GM12878 (cell line): ENCODE results near the gene STK32B. TPM values are rescaled to one million over a fixed set of nuclear protein-coding genes. Genes with fewer than 3 reads are reported as not detected.

Experiments
- CBX3 ChIP-seq: fragments of 200-600 bp; sonication (generic); IDR thresholded peaks from 2 replicates; pipeline ENCODE4 v1.6.1; 2016; ENCODE audit warnings: low read depth, borderline replicate concordance
- JUND ChIP-seq: IDR thresholded peaks from 2 replicates; pipeline ENCODE4 v1.6.1; 2012; ENCODE audit warnings: low read depth, mild to moderate bottlenecking, low read length, improper control_type of control experiment, moderate library complexity
- KLF5 ChIP-seq: fragments of 450-650 bp; IDR thresholded peaks from 2 replicates; pipeline ENCODE4 v1.6.1; 2014; ENCODE audit warnings: mild to moderate bottlenecking; ENCODE audit not compliant: partially characterized antibody
- NR2C2 ChIP-seq: IDR thresholded peaks from 2 replicates; pipeline ENCODE4 v1.6.1; 2011; ENCODE audit warnings: borderline replicate concordance, low read depth; ENCODE audit not compliant: control insufficient read depth, insufficient read length
- SP1 ChIP-seq: IDR thresholded peaks from one replicate; pipeline ENCODE4 v1.6.1; 2011; ENCODE audit warnings: low read depth, low read length
- SUZ12 ChIP-seq: fragments of 200-600 bp; sonication (generic); IDR thresholded peaks from one replicate; pipeline ENCODE4 v1.6.1; 2018; ENCODE audit warnings: antibody characterized with exemption, mild to moderate bottlenecking; ENCODE audit not compliant: unreplicated experiment
- polyA plus RNA-seq, 11 experiments: library from polyadenylated mRNA; depleted of rRNA in 4 of 11; unstranded in 6 of 11; stranded (reverse) in 5 of 11; fragments of >200 nt; fragmentation: Nextera tagmentation in 4 of 11; fragmentation: Illumina TruSeq in 1 of 11; extraction: Ambion mirVana in 4 of 11; extraction: Trizol in 1 of 11; gene quantifications; 1 replicate in 1 of 11; 2 replicates in 10 of 11; pipeline versions ENCODE4 v1.2.1 to v1.2.3, GENCODE V29; 2011 to 2016; ENCODE audit warnings: inconsistent platforms in 2 of 11, missing spikeins in 2 of 11, low read depth in 1 of 11
- total RNA-seq, 4 experiments: library from RNA; depleted of rRNA in 3 of 4; stranded (reverse); fragments of >200 nt in 3 of 4; fragmentation: Illumina TruSeq in 1 of 4; extraction: Trizol in 1 of 4; gene quantifications; 2 replicates each; pipeline versions ENCODE4 v1.2.1 to v1.2.3, GENCODE V29; 2013 to 2021
- TF ChIP-seq, protein P1 (sequence below): fragments of 450-650 bp; IDR thresholded peaks from 2 replicates; pipeline ENCODE4 v1.6.1; 2017; ENCODE audit warnings: antibody characterized with exemption, mild to moderate bottlenecking, moderate library complexity
- TF ChIP-seq, protein P2 (sequence below): fragments of 450-650 bp; formaldehyde crosslinking; IDR thresholded peaks from 2 replicates; pipeline ENCODE4 v1.5.0; 2022; ENCODE audit warnings: mild to moderate bottlenecking, missing genetic modification characterization

Gene STK32B
- total and polyA plus RNA-seq, 10 of the 15 experiments (the other 5 are each of a cell fraction or from before 2014, with no cell fraction given): 0.04 to 0.12 (median 0.08) TPM; not detected in 7

DNA sequence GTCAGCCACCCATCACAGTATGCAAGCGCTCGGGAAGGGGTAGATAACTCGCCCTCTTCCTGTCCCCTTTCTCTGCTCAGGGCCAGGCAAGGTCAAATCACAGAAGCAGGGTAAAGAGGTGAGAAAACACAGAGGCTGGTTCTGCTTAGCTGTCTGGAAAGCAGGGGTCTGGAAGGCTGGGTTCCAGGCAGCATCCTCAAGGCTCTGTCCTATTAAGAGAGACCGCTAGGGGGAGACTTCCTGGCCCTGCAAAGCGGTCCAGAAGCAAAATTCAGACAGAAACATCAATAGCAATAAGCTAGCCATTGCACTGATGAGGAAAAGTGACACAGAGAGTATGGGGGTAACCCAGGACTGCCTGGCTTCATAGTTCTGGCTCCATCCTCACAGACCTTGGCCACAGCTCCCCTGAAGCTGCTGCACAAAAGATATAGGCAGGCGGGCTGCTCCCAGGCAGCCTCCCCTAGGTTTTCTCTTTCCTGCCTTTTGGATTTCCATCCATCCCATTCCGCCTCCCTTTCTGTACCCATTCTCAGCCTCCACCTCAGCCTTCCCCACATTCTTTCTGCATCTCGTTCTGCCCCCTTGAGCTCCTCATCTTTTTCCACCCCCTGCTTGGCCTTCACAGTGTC, 348.6 kb downstream of the STK32B start (continued):
- TF ChIP-seq SUZ12 (no peak), SP1 (no peak), KLF5 (no peak), CBX3 (no peak), NR2C2 (no peak), JUND (no peak)
- TF ChIP-seq, protein P1, sequence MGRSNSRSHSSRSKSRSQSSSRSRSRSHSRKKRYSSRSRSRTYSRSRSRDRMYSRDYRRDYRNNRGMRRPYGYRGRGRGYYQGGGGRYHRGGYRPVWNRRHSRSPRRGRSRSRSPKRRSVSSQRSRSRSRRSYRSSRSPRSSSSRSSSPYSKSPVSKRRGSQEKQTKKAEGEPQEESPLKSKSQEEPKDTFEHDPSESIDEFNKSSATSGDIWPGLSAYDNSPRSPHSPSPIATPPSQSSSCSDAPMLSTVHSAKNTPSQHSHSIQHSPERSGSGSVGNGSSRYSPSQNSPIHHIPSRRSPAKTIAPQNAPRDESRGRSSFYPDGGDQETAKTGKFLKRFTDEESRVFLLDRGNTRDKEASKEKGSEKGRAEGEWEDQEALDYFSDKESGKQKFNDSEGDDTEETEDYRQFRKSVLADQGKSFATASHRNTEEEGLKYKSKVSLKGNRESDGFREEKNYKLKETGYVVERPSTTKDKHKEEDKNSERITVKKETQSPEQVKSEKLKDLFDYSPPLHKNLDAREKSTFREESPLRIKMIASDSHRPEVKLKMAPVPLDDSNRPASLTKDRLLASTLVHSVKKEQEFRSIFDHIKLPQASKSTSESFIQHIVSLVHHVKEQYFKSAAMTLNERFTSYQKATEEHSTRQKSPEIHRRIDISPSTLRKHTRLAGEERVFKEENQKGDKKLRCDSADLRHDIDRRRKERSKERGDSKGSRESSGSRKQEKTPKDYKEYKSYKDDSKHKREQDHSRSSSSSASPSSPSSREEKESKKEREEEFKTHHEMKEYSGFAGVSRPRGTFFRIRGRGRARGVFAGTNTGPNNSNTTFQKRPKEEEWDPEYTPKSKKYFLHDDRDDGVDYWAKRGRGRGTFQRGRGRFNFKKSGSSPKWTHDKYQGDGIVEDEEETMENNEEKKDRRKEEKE: no peak
- TF ChIP-seq, protein P2, sequence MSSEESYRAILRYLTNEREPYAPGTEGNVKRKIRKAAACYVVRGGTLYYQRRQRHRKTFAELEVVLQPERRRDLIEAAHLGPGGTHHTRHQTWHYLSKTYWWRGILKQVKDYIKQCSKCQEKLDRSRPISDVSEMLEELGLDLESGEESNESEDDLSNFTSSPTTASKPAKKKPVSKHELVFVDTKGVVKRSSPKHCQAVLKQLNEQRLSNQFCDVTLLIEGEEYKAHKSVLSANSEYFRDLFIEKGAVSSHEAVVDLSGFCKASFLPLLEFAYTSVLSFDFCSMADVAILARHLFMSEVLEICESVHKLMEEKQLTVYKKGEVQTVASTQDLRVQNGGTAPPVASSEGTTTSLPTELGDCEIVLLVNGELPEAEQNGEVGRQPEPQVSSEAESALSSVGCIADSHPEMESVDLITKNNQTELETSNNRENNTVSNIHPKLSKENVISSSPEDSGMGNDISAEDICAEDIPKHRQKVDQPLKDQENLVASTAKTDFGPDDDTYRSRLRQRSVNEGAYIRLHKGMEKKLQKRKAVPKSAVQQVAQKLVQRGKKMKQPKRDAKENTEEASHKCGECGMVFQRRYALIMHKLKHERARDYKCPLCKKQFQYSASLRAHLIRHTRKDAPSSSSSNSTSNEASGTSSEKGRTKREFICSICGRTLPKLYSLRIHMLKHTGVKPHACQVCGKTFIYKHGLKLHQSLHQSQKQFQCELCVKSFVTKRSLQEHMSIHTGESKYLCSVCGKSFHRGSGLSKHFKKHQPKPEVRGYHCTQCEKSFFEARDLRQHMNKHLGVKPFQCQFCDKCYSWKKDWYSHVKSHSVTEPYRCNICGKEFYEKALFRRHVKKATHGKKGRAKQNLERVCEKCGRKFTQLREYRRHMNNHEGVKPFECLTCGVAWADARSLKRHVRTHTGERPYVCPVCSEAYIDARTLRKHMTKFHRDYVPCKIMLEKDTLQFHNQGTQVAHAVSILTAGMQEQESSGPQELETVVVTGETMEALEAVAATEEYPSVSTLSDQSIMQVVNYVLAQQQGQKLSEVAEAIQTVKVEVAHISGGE (CRISPR knock-in tag): no peak
